HCT116 (cell line): ENCODE measurements around the gene ZCCHC13. TPM values are rescaled to one million over a fixed set of nuclear protein-coding genes. Genes with fewer than 3 reads are reported as not detected.

Source experiments
- ATAC-seq: fragments of 200-7000 bp; cut with Tn5 transposase; 2 replicates; pipeline ENCODE4 v1.9.1; 2020; ENCODE audit warnings: mild to moderate bottlenecking, moderate library complexity
- BruUV-seq: library from RNA; stranded (reverse); fragments of 400-500 nt; replicated peaks from 2 replicates; lab custom pipeline; 2021; lab: Mats Ljungman, UMichigan
- CTCF ChIA-PET: fragments of 300-600 bp; sonication (Branson Sonifier 250); formaldehyde crosslinking; loops from one replicate; lab custom pipeline; 2021; ENCODE audit warnings: antibody characterized with exemption; lab: Charles Lee
- POLR2A ChIA-PET: fragments of 300-600, 350-600 bp; sonication (Branson Sonifier 250); formaldehyde crosslinking; loops from one replicate; lab custom pipeline; 2021; ENCODE audit warnings: antibody characterized with exemption; lab: Charles Lee
- RAD21 ChIA-PET, 2 experiments: fragments of 300-600 bp; sonication (Branson Sonifier 250); formaldehyde crosslinking; loops; one replicate each; lab custom pipeline; 2023; ENCODE audit warnings: low total read pairs in 2 of 2; ENCODE audit not compliant: uncharacterized antibody in 2 of 2, unreplicated experiment in 2 of 2, low non-redundant PET in 1 of 2; lab: Charles Lee
- DNase-seq: peaks from one replicate; pipeline ENCODE4 v3.0.0-alpha.2; 2010; ENCODE audit warnings: low read depth, low spot score
- H2AFZ ChIP-seq: fragments of 200-600 bp; shearing (Covaris generic), sonication (generic); 2 replicates; pipeline ENCODE4 v1.6.1; 2017; ENCODE audit warnings: low read depth, mixed run types, mixed read lengths, antibody characterized with exemption, low read length; ENCODE audit not compliant: poor library complexity, severe bottlenecking
- H3K27ac ChIP-seq: 2 replicates; pipeline ENCODE4 v1.5.1; 2012; ENCODE audit warnings: low read depth, low read length
- H3K27me3 ChIP-seq: fragments of 200-600 bp; sonication (generic); 2 replicates; pipeline ENCODE4 v1.6.1; 2016; ENCODE audit warnings: mixed run types, low read length, mixed read lengths; ENCODE audit not compliant: insufficient read depth
- H3K36me3 ChIP-seq, 2 experiments: fragments of 200-500 bp in 1 of 2; fragments of 200-600 bp in 1 of 2; sonication (Bioruptor generic) in 1 of 2; sonication (generic) in 1 of 2; 2 replicates each; pipeline versions ENCODE4 v1.5.1 to v1.6.1; 2014 to 2016; ENCODE audit warnings: low read length in 2 of 2, inconsistent platforms in 1 of 2, mixed read lengths in 1 of 2, mixed run types in 1 of 2; ENCODE audit not compliant: insufficient read depth in 2 of 2, control insufficient read depth in 1 of 2
- H3K4me1 ChIP-seq, 2 experiments: fragments of 200-600 bp in 1 of 2; sonication (generic) in 1 of 2; 2 replicates each; pipeline versions ENCODE4 v1.5.1 to v1.6.1; 2012 to 2017; ENCODE audit warnings: low read length in 2 of 2, inconsistent platforms in 1 of 2, mild to moderate bottlenecking in 1 of 2, mixed read lengths in 1 of 2, mixed run types in 1 of 2, moderate library complexity in 1 of 2; ENCODE audit not compliant: insufficient read depth in 2 of 2, control insufficient read depth in 1 of 2
- H3K4me2 ChIP-seq: fragments of 200-600 bp; sonication (generic); 2 replicates; pipeline ENCODE4 v1.6.1; 2017; ENCODE audit warnings: mixed run types, low read length, mixed read lengths
- H3K4me3 ChIP-seq, 2 experiments: fragments of 200-600 bp in 1 of 2; sonication (generic) in 1 of 2; replicated peaks in 1 of 2; 2 replicates each; pipeline ENCODE4 v1.5.1; 2011 to 2016; ENCODE audit warnings: low read length in 2 of 2, control low read depth in 1 of 2, low read depth in 1 of 2, mild to moderate bottlenecking in 1 of 2, mixed read lengths in 1 of 2, mixed run types in 1 of 2
- H3K79me2 ChIP-seq: fragments of 200-600 bp; sonication (generic); 2 replicates; pipeline ENCODE4 v1.6.1; 2017; ENCODE audit warnings: mild to moderate bottlenecking, mixed run types, low read length, moderate library complexity, mixed read lengths; ENCODE audit not compliant: insufficient read depth
- H3K9ac ChIP-seq: fragments of 200-600 bp; sonication (generic); 2 replicates; pipeline ENCODE4 v1.6.1; 2016; ENCODE audit warnings: low read length, mixed read lengths
- H3K9me2 ChIP-seq: fragments of 200-600 bp; sonication (generic), shearing (Covaris generic); 2 replicates; pipeline ENCODE4 v1.6.1; 2017; ENCODE audit warnings: mixed run types, mild to moderate bottlenecking, moderate library complexity; ENCODE audit not compliant: insufficient read depth
- H3K9me3 ChIP-seq, 2 experiments: fragments of 200-500 bp in 1 of 2; fragments of 200-600 bp in 1 of 2; sonication (Bioruptor generic) in 1 of 2; sonication (generic) in 1 of 2; 2 replicates each; pipeline ENCODE4 v1.6.1; 2014 to 2017; ENCODE audit warnings: low read length in 2 of 2, mixed read lengths in 2 of 2, inconsistent platforms in 1 of 2, low read depth in 1 of 2, mild to moderate bottlenecking in 1 of 2, mixed run types in 1 of 2, moderate library complexity in 1 of 2; ENCODE audit not compliant: control insufficient read depth in 1 of 2, insufficient read depth in 1 of 2
- H4K20me1 ChIP-seq: fragments of 200-600 bp; sonication (generic), shearing (Covaris generic); 2 replicates; pipeline ENCODE4 v1.6.1; 2017; ENCODE audit warnings: mixed run types, mild to moderate bottlenecking, moderate library complexity; ENCODE audit not compliant: insufficient read depth
- CBX3 ChIP-seq: IDR thresholded peaks from 2 replicates; pipeline ENCODE4 v1.6.1; 2012; ENCODE audit warnings: low read depth
- CEBPB ChIP-seq: IDR thresholded peaks from 2 replicates; pipeline ENCODE4 v1.6.1; 2012; ENCODE audit warnings: low read depth
- CTCF ChIP-seq, 3 experiments: fragments of 200-600 bp in 1 of 3; sonication (generic) in 1 of 3; IDR thresholded peaks in 2 of 3; conservative IDR thresholded peaks in 1 of 3; 2 replicates each; pipeline ENCODE4 v1.5.1; 2012 to 2017; ENCODE audit warnings: low read depth in 2 of 3, low read length in 2 of 3, antibody characterized with exemption in 1 of 3, borderline replicate concordance in 1 of 3, control low read depth in 1 of 3, mild to moderate bottlenecking in 1 of 3, mixed read lengths in 1 of 3, mixed run types in 1 of 3, moderate library complexity in 1 of 3; ENCODE audit not compliant: insufficient read depth in 1 of 3
- EGR1 ChIP-seq: IDR thresholded peaks from 2 replicates; pipeline ENCODE4 v1.6.1; 2012; ENCODE audit warnings: low read depth
- ELF1 ChIP-seq: IDR thresholded peaks from 2 replicates; pipeline ENCODE4 v1.6.1; 2012; ENCODE audit warnings: low read depth, borderline replicate concordance
- EZH2 ChIP-seq: fragments of 200-600 bp; sonication (generic); IDR thresholded peaks from 2 replicates; pipeline ENCODE4 v1.6.1; 2017; ENCODE audit warnings: antibody characterized with exemption, mixed run types
- EZH2phosphoT487 ChIP-seq: fragments of 200-600 bp; IDR thresholded peaks from 2 replicates; pipeline ENCODE4 v1.6.1; 2018; ENCODE audit warnings: antibody characterized with exemption, borderline replicate concordance
- FOSL1 ChIP-seq: IDR thresholded peaks from 2 replicates; pipeline ENCODE4 v1.6.1; 2012; ENCODE audit warnings: low read depth
- JUND ChIP-seq: IDR thresholded peaks from 2 replicates; pipeline ENCODE4 v1.6.1; 2012
- POLR2A ChIP-seq: IDR thresholded peaks from 2 replicates; pipeline ENCODE4 v1.7.0; 2011; ENCODE audit warnings: borderline replicate concordance; ENCODE audit not compliant: insufficient read depth, insufficient read length; ENCODE audit errors: extremely low read depth
- POLR2AphosphoS5 ChIP-seq: IDR thresholded peaks from 2 replicates; pipeline ENCODE4 v1.6.1; 2011; ENCODE audit warnings: mild to moderate bottlenecking, low read depth, low read length, moderate library complexity
- RAD21 ChIP-seq: IDR thresholded peaks from 2 replicates; pipeline ENCODE4 v1.6.1; 2012; ENCODE audit warnings: low read depth, mild to moderate bottlenecking
- REST ChIP-seq: IDR thresholded peaks from 2 replicates; pipeline ENCODE4 v1.6.1; 2012; ENCODE audit warnings: low read depth
- SIN3A ChIP-seq: IDR thresholded peaks from 2 replicates; pipeline ENCODE4 v1.6.1; 2012; ENCODE audit warnings: low read depth
- SP1 ChIP-seq: IDR thresholded peaks from 2 replicates; pipeline ENCODE4 v1.6.1; 2012; ENCODE audit warnings: low read depth
- SRF ChIP-seq: IDR thresholded peaks from 2 replicates; pipeline ENCODE4 v1.6.1; 2012; ENCODE audit warnings: low read depth
- TCF7L2 ChIP-seq: IDR thresholded peaks from 2 replicates; pipeline ENCODE4 v1.7.0; 2011; ENCODE audit warnings: borderline replicate concordance, inconsistent platforms; ENCODE audit not compliant: insufficient read depth, insufficient read length; ENCODE audit errors: extremely low read depth
- ZBTB33 ChIP-seq: IDR thresholded peaks from 2 replicates; pipeline ENCODE4 v1.6.1; 2011; ENCODE audit warnings: mild to moderate bottlenecking, low read length, moderate library complexity; ENCODE audit not compliant: insufficient replicate concordance; ENCODE audit errors: extremely low read depth
- intact Hi-C: fragments of 100-400 bp; cut with micrococcal nuclease; formaldehyde crosslinking; loops from 2 replicates; pipeline ENCODE4 v1.10.0; 2022
- total RNA-seq: library from RNA; stranded (reverse); gene quantifications from one replicate; pipeline ENCODE4 v1.2.1, GENCODE V29; 2021; ENCODE audit not compliant: unreplicated experiment

ZCCHC13 gene
- total RNA-seq, 1 experiment from 2014 or later, result not detected

GRCh38 chrX:74324131-74324530, 20.2 kb downstream of the ZCCHC13 start:
- H3K79me2 ChIP-seq, result no peaks in the 10 kb centered on the region
- BruUV-seq, result no TSS peak
- H3K9me2 ChIP-seq, result no peaks in the 10 kb centered on the region
- H3K4me1 ChIP-seq, result no peaks in the 10 kb centered on the region
- no peaks in the 10 kb centered on the region for H3K27me3 ChIP-seq
- DNase-seq, result no peak
- TF ChIP-seq CBX3 (no peak), CTCF (IDR thresholded peaks at IDR 0.05 in 2 of 3, conservative IDR thresholded peaks at IDR 0.05 in 1 of 3; ENCODE audit: borderline replicate concordance in 1 of 3, insufficient read depth in 1 of 3, low read depth in 2 of 3, low read length in 2 of 3) (no peak), JUND (no peak), POLR2A (no peak), RAD21 (no peak), REST (no peak), SRF (no peak), ELF1 (no peak), POLR2AphosphoS5 (no peak), FOSL1 (no peak), SIN3A (no peak), CEBPB (no peak), ZBTB33 (no peak), TCF7L2 (no peak), EZH2phosphoT487 (no peak), SP1 (no peak), EGR1 (no peak), EZH2 (no peak)
- no peak overlapping the region for H3K4me2 ChIP-seq
- no peaks in the 10 kb centered on the region for H3K36me3 ChIP-seq
- CTCF ChIA-PET, result no interaction called here
- POLR2A ChIA-PET, result no interaction called here
- no peaks in the 10 kb centered on the region for H3K9me3 ChIP-seq
- no peak overlapping the region for H3K4me3 ChIP-seq
- H3K27ac ChIP-seq, result no peak overlapping the region
- no peaks in the 10 kb centered on the region for H4K20me1 ChIP-seq
- intact Hi-C loops, result no loop called here
- no peak overlapping the region for H3K9ac ChIP-seq
- RAD21 ChIA-PET, result no interaction called here
- H2AFZ ChIP-seq, result no peak overlapping the region
- no peak for ATAC-seq
